ENCODE data around the gene DIABLO. TPM values are rescaled to one million over a fixed set of nuclear protein-coding genes. Genes with fewer than 3 reads are reported as not detected.
A peak's percentile ranks its signal among the peaks of the same experiment; 100 is the strongest.

The DIABLO gene
- total and polyA plus RNA-seq, 9 of the 15 experiments (the other 6 are each of a cell fraction or from before 2014, with no cell fraction given): 37.3 to 101 (median 80.1) TPM

DNA sequence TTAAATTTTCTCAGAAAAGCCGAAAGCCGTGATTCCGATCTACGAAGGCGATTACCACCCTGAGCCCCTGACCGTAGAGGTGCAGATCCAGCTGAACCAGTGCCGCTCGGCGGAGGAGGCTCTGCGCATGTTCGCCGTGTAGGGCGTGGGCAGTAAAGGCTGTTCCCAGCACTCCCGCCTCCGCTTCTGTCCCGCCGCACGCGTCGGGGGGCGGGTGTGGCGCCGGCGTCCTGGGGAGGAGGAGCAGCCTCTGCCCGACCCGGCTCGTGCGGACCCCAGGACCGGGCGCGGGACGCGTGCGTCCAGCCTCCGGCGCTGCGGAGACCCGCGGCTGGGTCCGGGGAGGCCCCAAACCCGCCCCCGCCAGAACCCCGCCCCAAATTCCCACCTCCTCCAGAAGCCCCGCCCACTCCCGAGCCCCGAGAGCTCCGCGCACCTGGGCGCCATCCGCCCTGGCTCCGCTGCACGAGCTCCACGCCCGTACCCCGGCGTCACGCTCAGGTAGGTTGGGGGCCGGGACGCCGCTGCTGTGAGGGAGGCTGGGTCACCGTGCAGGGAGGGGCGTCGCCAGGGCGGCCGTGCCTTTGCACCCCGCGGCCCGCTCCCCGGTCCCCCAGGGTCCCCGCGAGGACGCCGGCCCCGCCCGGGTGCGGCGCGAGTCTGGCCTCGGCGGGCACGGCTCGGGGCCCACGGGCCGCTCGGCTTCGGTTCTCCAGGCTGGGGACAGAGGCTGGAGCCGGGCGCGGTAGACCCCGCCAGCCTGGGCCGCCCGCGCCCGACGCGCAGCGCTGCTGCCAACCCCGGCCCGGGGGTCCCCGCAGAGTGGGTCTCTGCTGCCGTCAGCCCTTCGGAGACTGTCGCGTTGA lies 22.3 kb downstream of the DIABLO start, which contains the start of gene B3GNT4 (continued):
- TF ChIP-seq, protein P1, sequence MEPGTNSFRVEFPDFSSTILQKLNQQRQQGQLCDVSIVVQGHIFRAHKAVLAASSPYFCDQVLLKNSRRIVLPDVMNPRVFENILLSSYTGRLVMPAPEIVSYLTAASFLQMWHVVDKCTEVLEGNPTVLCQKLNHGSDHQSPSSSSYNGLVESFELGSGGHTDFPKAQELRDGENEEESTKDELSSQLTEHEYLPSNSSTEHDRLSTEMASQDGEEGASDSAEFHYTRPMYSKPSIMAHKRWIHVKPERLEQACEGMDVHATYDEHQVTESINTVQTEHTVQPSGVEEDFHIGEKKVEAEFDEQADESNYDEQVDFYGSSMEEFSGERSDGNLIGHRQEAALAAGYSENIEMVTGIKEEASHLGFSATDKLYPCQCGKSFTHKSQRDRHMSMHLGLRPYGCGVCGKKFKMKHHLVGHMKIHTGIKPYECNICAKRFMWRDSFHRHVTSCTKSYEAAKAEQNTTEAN (CRISPR knock-in tag; IDR thresholded peaks at IDR 0.05): no peak
- TF ChIP-seq, protein P2, sequence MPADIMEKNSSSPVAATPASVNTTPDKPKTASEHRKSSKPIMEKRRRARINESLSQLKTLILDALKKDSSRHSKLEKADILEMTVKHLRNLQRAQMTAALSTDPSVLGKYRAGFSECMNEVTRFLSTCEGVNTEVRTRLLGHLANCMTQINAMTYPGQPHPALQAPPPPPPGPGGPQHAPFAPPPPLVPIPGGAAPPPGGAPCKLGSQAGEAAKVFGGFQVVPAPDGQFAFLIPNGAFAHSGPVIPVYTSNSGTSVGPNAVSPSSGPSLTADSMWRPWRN (IDR thresholded peaks at IDR 0.05; ENCODE audit: low read depth): no peak
- no peak for TF ChIP-seq FOS (IDR thresholded peaks at IDR 0.05; ENCODE audit: extremely low read depth, insufficient read length)
- TF ChIP-seq, protein P3, sequence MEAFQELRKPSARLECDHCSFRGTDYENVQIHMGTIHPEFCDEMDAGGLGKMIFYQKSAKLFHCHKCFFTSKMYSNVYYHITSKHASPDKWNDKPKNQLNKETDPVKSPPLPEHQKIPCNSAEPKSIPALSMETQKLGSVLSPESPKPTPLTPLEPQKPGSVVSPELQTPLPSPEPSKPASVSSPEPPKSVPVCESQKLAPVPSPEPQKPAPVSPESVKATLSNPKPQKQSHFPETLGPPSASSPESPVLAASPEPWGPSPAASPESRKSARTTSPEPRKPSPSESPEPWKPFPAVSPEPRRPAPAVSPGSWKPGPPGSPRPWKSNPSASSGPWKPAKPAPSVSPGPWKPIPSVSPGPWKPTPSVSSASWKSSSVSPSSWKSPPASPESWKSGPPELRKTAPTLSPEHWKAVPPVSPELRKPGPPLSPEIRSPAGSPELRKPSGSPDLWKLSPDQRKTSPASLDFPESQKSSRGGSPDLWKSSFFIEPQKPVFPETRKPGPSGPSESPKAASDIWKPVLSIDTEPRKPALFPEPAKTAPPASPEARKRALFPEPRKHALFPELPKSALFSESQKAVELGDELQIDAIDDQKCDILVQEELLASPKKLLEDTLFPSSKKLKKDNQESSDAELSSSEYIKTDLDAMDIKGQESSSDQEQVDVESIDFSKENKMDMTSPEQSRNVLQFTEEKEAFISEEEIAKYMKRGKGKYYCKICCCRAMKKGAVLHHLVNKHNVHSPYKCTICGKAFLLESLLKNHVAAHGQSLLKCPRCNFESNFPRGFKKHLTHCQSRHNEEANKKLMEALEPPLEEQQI (IDR thresholded peaks at IDR 0.05): no peak
- TF ChIP-seq MCM2 (IDR thresholded peaks at IDR 0.05; ENCODE audit: low read depth): no peak
- no peak for TF ChIP-seq ZNF212 (CRISPR knock-in tag; IDR thresholded peaks at IDR 0.05)
- TF ChIP-seq, protein P4, sequence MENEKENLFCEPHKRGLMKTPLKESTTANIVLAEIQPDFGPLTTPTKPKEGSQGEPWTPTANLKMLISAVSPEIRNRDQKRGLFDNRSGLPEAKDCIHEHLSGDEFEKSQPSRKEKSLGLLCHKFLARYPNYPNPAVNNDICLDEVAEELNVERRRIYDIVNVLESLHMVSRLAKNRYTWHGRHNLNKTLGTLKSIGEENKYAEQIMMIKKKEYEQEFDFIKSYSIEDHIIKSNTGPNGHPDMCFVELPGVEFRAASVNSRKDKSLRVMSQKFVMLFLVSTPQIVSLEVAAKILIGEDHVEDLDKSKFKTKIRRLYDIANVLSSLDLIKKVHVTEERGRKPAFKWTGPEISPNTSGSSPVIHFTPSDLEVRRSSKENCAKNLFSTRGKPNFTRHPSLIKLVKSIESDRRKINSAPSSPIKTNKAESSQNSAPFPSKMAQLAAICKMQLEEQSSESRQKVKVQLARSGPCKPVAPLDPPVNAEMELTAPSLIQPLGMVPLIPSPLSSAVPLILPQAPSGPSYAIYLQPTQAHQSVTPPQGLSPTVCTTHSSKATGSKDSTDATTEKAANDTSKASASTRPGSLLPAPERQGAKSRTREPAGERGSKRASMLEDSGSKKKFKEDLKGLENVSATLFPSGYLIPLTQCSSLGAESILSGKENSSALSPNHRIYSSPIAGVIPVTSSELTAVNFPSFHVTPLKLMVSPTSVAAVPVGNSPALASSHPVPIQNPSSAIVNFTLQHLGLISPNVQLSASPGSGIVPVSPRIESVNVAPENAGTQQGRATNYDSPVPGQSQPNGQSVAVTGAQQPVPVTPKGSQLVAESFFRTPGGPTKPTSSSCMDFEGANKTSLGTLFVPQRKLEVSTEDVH (IDR thresholded peaks at IDR 0.05; ENCODE audit: low read depth, partially characterized antibody): no peak
- TF ChIP-seq, protein P5, sequence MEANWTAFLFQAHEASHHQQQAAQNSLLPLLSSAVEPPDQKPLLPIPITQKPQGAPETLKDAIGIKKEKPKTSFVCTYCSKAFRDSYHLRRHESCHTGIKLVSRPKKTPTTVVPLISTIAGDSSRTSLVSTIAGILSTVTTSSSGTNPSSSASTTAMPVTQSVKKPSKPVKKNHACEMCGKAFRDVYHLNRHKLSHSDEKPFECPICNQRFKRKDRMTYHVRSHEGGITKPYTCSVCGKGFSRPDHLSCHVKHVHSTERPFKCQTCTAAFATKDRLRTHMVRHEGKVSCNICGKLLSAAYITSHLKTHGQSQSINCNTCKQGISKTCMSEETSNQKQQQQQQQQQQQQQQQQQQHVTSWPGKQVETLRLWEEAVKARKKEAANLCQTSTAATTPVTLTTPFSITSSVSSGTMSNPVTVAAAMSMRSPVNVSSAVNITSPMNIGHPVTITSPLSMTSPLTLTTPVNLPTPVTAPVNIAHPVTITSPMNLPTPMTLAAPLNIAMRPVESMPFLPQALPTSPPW (CRISPR knock-in tag; IDR thresholded peaks at IDR 0.05): peak; percentile 66
- no peak for TF ChIP-seq MAFK (IDR thresholded peaks at IDR 0.05; ENCODE audit: low read length)
- TF ChIP-seq MTA3 (IDR thresholded peaks at IDR 0.05; ENCODE audit: borderline replicate concordance): no peak
- no peak for TF ChIP-seq NBN (IDR thresholded peaks at IDR 0.05; ENCODE audit: low read depth)
- no peak for TF ChIP-seq MBD2 (IDR thresholded peaks at IDR 0.05; ENCODE audit: borderline replicate concordance, low read depth)
- no peak for TF ChIP-seq PHF20 (IDR thresholded peaks at IDR 0.05; ENCODE audit: partially characterized antibody)
- TF ChIP-seq, protein P6, sequence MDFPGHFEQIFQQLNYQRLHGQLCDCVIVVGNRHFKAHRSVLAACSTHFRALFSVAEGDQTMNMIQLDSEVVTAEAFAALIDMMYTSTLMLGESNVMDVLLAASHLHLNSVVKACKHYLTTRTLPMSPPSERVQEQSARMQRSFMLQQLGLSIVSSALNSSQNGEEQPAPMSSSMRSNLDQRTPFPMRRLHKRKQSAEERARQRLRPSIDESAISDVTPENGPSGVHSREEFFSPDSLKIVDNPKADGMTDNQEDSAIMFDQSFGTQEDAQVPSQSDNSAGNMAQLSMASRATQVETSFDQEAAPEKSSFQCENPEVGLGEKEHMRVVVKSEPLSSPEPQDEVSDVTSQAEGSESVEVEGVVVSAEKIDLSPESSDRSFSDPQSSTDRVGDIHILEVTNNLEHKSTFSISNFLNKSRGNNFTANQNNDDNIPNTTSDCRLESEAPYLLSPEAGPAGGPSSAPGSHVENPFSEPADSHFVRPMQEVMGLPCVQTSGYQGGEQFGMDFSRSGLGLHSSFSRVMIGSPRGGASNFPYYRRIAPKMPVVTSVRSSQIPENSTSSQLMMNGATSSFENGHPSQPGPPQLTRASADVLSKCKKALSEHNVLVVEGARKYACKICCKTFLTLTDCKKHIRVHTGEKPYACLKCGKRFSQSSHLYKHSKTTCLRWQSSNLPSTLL (IDR thresholded peaks at IDR 0.05): no peak
- no peak for TF ChIP-seq ZNF79 (CRISPR knock-in tag; IDR thresholded peaks at IDR 0.05; ENCODE audit: low read depth)
